HuH-7.5 (cell line): ENCODE results near the gene SPOCK2.

ENCODE experiments used
- DNase-seq: peaks from one replicate; pipeline ENCODE4 v3.0.0; 2011; ENCODE audit warnings: low spot score

Gene SPOCK2

DNA sequence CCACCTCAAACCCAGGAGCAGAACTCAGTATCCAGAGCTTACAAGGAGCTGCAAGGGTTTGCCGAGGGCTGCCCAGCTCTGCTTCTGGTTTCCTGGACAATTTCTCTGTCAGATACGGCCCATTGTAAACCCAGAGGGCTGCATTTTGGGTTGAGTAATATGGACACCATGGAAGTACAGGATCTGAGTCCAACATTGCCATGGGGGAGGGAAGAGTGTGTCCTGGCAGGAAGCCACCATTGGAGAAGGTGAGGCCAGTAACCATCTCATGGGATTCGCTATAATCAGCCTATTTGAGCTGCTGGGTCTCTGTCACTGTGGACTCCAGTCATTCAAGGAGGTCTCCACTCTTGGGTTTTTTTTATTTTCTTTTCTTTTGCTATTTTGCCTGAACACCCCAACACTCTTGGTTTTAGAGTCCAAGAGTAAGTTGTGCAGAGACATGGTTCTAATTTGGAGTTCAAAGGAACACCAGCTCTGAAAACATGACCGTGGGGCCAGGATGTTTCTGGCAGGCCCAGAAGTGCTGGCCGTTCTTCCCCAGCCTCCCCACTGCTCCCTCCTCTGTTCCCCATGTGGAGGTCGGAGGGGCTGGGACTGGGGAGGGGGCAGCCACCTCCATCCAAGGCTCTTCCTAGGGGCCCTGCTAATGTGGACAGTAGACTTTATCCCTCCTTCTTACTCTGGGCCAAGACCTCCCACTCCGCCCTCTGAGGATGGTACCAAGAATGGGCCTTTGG, 77.9 kb downstream of the SPOCK2 start:
- DNase-seq = no peak

GRCh38 chr10:72009425-72010081, 78.8 kb downstream of the SPOCK2 start:
- no peak for DNase-seq

GRCh38 chr10:72009051-72009424, 79.3 kb downstream of the SPOCK2 start:
- no peak for DNase-seq
